K562 (cell line): ENCODE results near the gene XYLB. TPM values are rescaled to one million over a fixed set of nuclear protein-coding genes. Genes with fewer than 3 reads are reported as not detected.
A peak's percentile ranks its signal among the peaks of the same experiment; 100 is the strongest.

Source experiments
- ATAC-seq: fragments of 200-7000 bp; cut with Tn5 transposase; 3 replicates; pipeline ENCODE4 v1.9.1; 2020; ENCODE audit warnings: moderate library complexity
- BruUV-seq: library from RNA; stranded (reverse); fragments of 400-500 nt; replicated peaks from 2 replicates; lab custom pipeline; 2021; lab: Mats Ljungman, UMichigan
- CTCF ChIA-PET: fragments of 300-600 bp; formaldehyde crosslinking; extraction: SDS; loops from one replicate; lab custom pipeline; 2021; ENCODE audit warnings: low intra/inter-chr PET ratio; lab: Yijun Ruan, JAX
- POLR2A ChIA-PET: fragments of 300-600, 350-650 bp; sonication (Branson Sonifier 250); formaldehyde crosslinking; extraction: SDS; loops from one replicate; lab custom pipeline; 2021; ENCODE audit warnings: antibody characterized with exemption, inconsistent platforms; lab: Yijun Ruan, JAX
- DNase-seq, 4 experiments: peaks; one replicate each; pipeline versions ENCODE4 v3.0.0 to v3.0.0-alpha.2; 2011 to 2018; ENCODE audit warnings: low spot score in 3 of 4, mixed read lengths in 3 of 4; ENCODE audit errors: extremely low read depth in 1 of 4
- FAIRE-seq: peaks from 2 replicates; lab custom pipeline; 2011; peaks lifted over from hg19 to GRCh38; lab: Jason Lieb, UNC
- H2AFZ ChIP-seq: 2 replicates; pipeline ENCODE4 v1.6.0; 2011; ENCODE audit warnings: low read depth, low read length, control low read depth, inconsistent platforms
- H3K27ac ChIP-seq: fragments of 200-600 bp; 3 replicates; pipeline ENCODE4 v1.8.0; 2011; ENCODE audit warnings: low read depth, mild to moderate bottlenecking, control low read depth, inconsistent platforms, low read length, moderate library complexity, mixed read lengths; ENCODE audit errors: extremely low read depth
- H3K27me3 ChIP-seq, 2 experiments: fragments of 300-600 bp in 1 of 2; 2 replicates in 1 of 2; 3 replicates in 1 of 2; pipeline versions ENCODE4 v1.6.0 to v1.8.0; 2011; ENCODE audit warnings: inconsistent platforms in 2 of 2, low read length in 2 of 2, mild to moderate bottlenecking in 1 of 2, mixed read lengths in 1 of 2, moderate library complexity in 1 of 2; ENCODE audit not compliant: control insufficient read depth in 2 of 2, insufficient read depth in 2 of 2
- H3K36me3 ChIP-seq: fragments of 300-600 bp; 3 replicates; pipeline ENCODE4 v1.8.0; 2011; ENCODE audit warnings: mild to moderate bottlenecking, low read length, inconsistent platforms; ENCODE audit not compliant: control insufficient read depth, insufficient read depth
- H3K4me1 ChIP-seq, 2 experiments: fragments of 200-600 bp in 1 of 2; replicated peaks in 1 of 2; 2 replicates in 1 of 2; 3 replicates in 1 of 2; pipeline versions ENCODE4 v1.5.1 to v1.8.0; 2011; ENCODE audit warnings: inconsistent platforms in 2 of 2, low read length in 2 of 2, mild to moderate bottlenecking in 1 of 2, mixed read lengths in 1 of 2, moderate library complexity in 1 of 2; ENCODE audit not compliant: control insufficient read depth in 2 of 2, insufficient read depth in 2 of 2
- H3K4me2 ChIP-seq: 2 replicates; pipeline ENCODE4 v1.6.1; 2011; ENCODE audit warnings: low read length, control low read depth, inconsistent platforms, mixed read lengths; ENCODE audit not compliant: insufficient read depth
- H3K4me3 ChIP-seq: fragments of 200-600 bp; sonication (generic), shearing (Covaris generic); 2 replicates; pipeline ENCODE4 v1.5.1; 2016; ENCODE audit warnings: control low read depth, inconsistent platforms
- H3K79me2 ChIP-seq: fragments of 200-600 bp; 3 replicates; pipeline ENCODE4 v1.8.0; 2011; ENCODE audit warnings: low read length, inconsistent platforms; ENCODE audit not compliant: control insufficient read depth, insufficient read depth
- H3K9ac ChIP-seq, 2 experiments: 2 replicates each; pipeline versions ENCODE4 v1.6.0 to v1.6.1; 2011; ENCODE audit warnings: low read depth in 2 of 2, low read length in 2 of 2, control low read depth in 1 of 2, inconsistent platforms in 1 of 2, mild to moderate bottlenecking in 1 of 2, mixed read lengths in 1 of 2; ENCODE audit not compliant: insufficient read depth in 1 of 2
- H3K9me1 ChIP-seq: one replicate; pipeline ENCODE4 v1.6.0; 2011; ENCODE audit warnings: inconsistent platforms, mild to moderate bottlenecking, low read length, moderate library complexity; ENCODE audit not compliant: control insufficient read depth, insufficient read depth
- H3K9me3 ChIP-seq: replicated peaks from 2 replicates; pipeline ENCODE4 v1.5.1; 2011; ENCODE audit warnings: low read depth, low read length, inconsistent platforms; ENCODE audit not compliant: control insufficient read depth, insufficient read depth
- H4K20me1 ChIP-seq: replicated peaks from 2 replicates; pipeline ENCODE4 v1.6.1; 2011; ENCODE audit warnings: low read length, inconsistent platforms, mixed read lengths; ENCODE audit not compliant: control insufficient read depth, insufficient read depth
- ASH1L ChIP-seq: fragments of 450-650 bp; IDR thresholded peaks from 2 replicates; pipeline ENCODE4 v1.6.1; 2018; ENCODE audit warnings: borderline replicate concordance, mild to moderate bottlenecking, low read depth; ENCODE audit not compliant: partially characterized antibody
- HDAC2 ChIP-seq: fragments of 450-650 bp; IDR thresholded peaks from 2 replicates; pipeline ENCODE4 v1.6.1; 2016; ENCODE audit warnings: mild to moderate bottlenecking
- KLF1 ChIP-seq: fragments of 450-650 bp; IDR thresholded peaks from 2 replicates; pipeline ENCODE4 v1.6.1; 2016; ENCODE audit warnings: missing genetic modification characterization, missing compliant biosample characterization
- MYC ChIP-seq, 2 experiments: fragments of 250-450 bp in 1 of 2; sonication (Bioruptor Pico) in 1 of 2; IDR thresholded peaks; 2 replicates each; pipeline versions ENCODE4 v1.5.1 to v1.6.1; 2012 to 2021; ENCODE audit warnings: low read depth in 2 of 2, borderline replicate concordance in 1 of 2, improper control_type of control experiment in 1 of 2, low read length in 1 of 2, mild to moderate bottlenecking in 1 of 2, moderate library complexity in 1 of 2
- SMARCA5 ChIP-seq: fragments of 450-650 bp; IDR thresholded peaks from 2 replicates; pipeline ENCODE4 v1.6.1; 2016
- SRSF7 ChIP-seq: fragments of 200-400 bp; formaldehyde crosslinking; optimal IDR thresholded peaks from 2 replicates; pipeline ENCODE3; 2017; ENCODE audit warnings: mild to moderate bottlenecking, low read depth, low read length
- ZBTB17 ChIP-seq: fragments of 450-650 bp; formaldehyde crosslinking; IDR thresholded peaks from 2 replicates; pipeline ENCODE4 v1.4.0; 2020; ENCODE audit warnings: mild to moderate bottlenecking
- ZNF717 ChIP-seq: fragments of 250-450 bp; sonication (Bioruptor Pico); IDR thresholded peaks from 2 replicates; pipeline ENCODE4 v1.5.0; 2021
- WGBS: fragments of 100-300 bp; shearing (Covaris generic); methylation state at CpG from one replicate; pipeline ENCODE4 v1.1.6; 2016; ENCODE audit warnings: low coverage, mixed read lengths; ENCODE audit not compliant: insufficient coverage; ENCODE audit errors: missing lambda C conversion rate; 5-methylcytosine and 5-hydroxymethylcytosine counted together
- in situ Hi-C: fragments of 300-500 bp; cut with MboI; formaldehyde crosslinking; loops from 4 replicates; pipeline ENCODE4 v1.15.0; 2018; ENCODE audit warnings: inconsistent platforms, mixed read lengths
- intact Hi-C: fragments of 100-400 bp; cut with micrococcal nuclease; formaldehyde crosslinking; loops from 2 replicates; pipeline ENCODE4 v1.14.2; 2022
- polyA plus RNA-seq, 8 experiments: library from polyadenylated mRNA; depleted of rRNA in 4 of 8; stranded (reverse) in 5 of 8; unstranded in 3 of 8; fragments of >200 nt; fragmentation: Nextera tagmentation in 2 of 8; fragmentation: Illumina TruSeq in 1 of 8; extraction: Ambion mirVana in 2 of 8; extraction: Trizol in 1 of 8; gene quantifications; 2 replicates each; pipeline versions ENCODE4 v1.2.1 to v1.2.3, GENCODE V29; 2011 to 2014; ENCODE audit warnings: inconsistent platforms in 1 of 8, missing spikeins in 1 of 8
- total RNA-seq, 7 experiments: library from RNA; depleted of rRNA in 6 of 7; stranded (reverse); fragments of >200 nt in 6 of 7; fragmentation: Illumina TruSeq in 2 of 7; extraction: Trizol in 2 of 7; gene quantifications; 2 replicates each; pipeline versions ENCODE4 v1.2.1 to v1.2.3, GENCODE V29; 2011 to 2021; ENCODE audit warnings: low replicate concordance in 1 of 7
- TF ChIP-seq, protein P1 (sequence below), 2 experiments: fragments of 450-650 bp; IDR thresholded peaks; 2 replicates each; pipeline ENCODE4 v1.6.1; 2018; ENCODE audit warnings: mild to moderate bottlenecking in 2 of 2, low read depth in 1 of 2; ENCODE audit not compliant: partially characterized antibody in 2 of 2
- TF ChIP-seq, protein P2 (sequence below): sonication (generic); formaldehyde crosslinking; IDR thresholded peaks from 2 replicates; pipeline ENCODE4 v1.8.0; 2023; ENCODE audit warnings: mild to moderate bottlenecking, missing genetic modification reagents
- TF ChIP-seq, protein P3 (sequence below): fragments of 450-650 bp; conservative IDR thresholded peaks from 2 replicates; pipeline ENCODE4 v1.6.1; 2016; ENCODE audit warnings: missing genetic modification characterization, low read depth, mild to moderate bottlenecking, missing compliant biosample characterization, moderate library complexity

The XYLB gene
- total and polyA plus RNA-seq, 9 of the 15 experiments (the other 6 are each of a cell fraction or from before 2014, with no cell fraction given): 4.0 to 20.2 (median 13.2) TPM

DNA sequence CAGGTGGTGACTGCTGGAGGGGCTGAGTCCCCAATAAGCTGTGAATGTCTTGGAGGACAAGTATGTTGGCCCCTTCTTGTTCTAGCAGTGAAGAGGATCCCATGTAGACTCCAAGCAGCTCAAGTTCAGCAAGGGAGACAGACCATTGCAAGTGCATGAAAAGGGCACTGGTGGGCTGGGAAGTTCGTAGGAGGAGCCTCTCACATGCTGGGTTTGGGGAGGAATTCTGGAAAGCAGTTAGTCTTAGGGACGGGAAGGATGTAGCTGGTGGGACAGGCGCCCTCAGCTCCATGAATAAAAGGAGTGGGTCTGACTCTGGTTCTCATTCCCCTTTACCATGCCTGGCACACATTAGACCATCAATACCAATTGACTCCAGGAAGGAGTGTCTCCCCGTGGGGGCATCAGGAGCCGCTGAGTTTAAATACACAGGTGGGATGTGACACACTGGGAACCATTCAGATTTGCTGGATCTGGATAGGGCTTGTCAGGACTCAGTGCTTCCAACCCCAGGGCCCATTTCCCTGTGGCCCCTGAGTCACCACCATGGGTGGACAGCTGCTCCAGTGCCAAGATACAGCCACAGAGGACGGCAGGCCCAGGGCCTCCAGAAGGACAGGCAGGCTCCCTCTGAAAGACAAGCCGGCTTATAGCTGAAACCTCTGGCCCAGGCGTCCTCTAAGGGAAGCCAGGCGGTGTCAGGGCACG lies 552 bp upstream of the XYLB start:
- Histone ChIP-seq H3K4me3 (no peak overlapping the region; the same call in 1 of the 2 replicates), H3K4me2 (peak overlapping the region; percentile 88), H3K9me1 (no peaks in the 10 kb centered on the region), H3K9me3 (no peaks in the 10 kb centered on the region; the same call in 1 of the 2 replicates), H3K79me2 (peaks cover 43% of the 10 kb centered on the region), H3K27ac (no peak overlapping the region; the same call in 2 of the 3 replicates), H4K20me1 (no peaks in the 10 kb centered on the region), H3K4me1 (peaks cover 18 to 27% of the 10 kb centered on the region in 2 experiments; a peak in 4 of 5 replicates), H3K36me3 (peaks cover 24% of the 10 kb centered on the region), H3K27me3 (no peaks in the 10 kb centered on the region), H3K9ac (peak overlapping the region; percentile 91 to 99; a peak in 3 of 4 replicates), H2AFZ (peak overlapping the region; percentile 97)
- FAIRE-seq (no peak), ATAC-seq (peak; percentile 44), DNase-seq (no peak)
- CTCF ChIA-PET: interaction anchor here (0.9 to 1.0 kb wide), 2 partner anchors 134 to 228 kb away, joined by 3 read pairs; no protein-coding TSS in a partner anchor
- WGBS: 35% methylated on average over 9 of the region's 10 CpGs
- BruUV-seq: no TSS peak
- POLR2A ChIA-PET: interaction anchor here (0.8 to 1.3 kb wide), 8 partner anchors 12 to 371 kb away, joined by 3 to 5 read pairs (median 4); no protein-coding TSS in a partner anchor
- in situ Hi-C loops (loop anchor here (10.0 kb wide), 1 partner anchor 211 kb away; the partner anchor contains the start of genes ACAA1 and MYD88), intact Hi-C loops (loop anchor here (2.0 to 5.0 kb wide), 4 partner anchors 106 to 229 kb away; partner anchors contain the start of genes ACAA1, ACVR2B and MYD88)
- TF ChIP-seq, protein P1, sequence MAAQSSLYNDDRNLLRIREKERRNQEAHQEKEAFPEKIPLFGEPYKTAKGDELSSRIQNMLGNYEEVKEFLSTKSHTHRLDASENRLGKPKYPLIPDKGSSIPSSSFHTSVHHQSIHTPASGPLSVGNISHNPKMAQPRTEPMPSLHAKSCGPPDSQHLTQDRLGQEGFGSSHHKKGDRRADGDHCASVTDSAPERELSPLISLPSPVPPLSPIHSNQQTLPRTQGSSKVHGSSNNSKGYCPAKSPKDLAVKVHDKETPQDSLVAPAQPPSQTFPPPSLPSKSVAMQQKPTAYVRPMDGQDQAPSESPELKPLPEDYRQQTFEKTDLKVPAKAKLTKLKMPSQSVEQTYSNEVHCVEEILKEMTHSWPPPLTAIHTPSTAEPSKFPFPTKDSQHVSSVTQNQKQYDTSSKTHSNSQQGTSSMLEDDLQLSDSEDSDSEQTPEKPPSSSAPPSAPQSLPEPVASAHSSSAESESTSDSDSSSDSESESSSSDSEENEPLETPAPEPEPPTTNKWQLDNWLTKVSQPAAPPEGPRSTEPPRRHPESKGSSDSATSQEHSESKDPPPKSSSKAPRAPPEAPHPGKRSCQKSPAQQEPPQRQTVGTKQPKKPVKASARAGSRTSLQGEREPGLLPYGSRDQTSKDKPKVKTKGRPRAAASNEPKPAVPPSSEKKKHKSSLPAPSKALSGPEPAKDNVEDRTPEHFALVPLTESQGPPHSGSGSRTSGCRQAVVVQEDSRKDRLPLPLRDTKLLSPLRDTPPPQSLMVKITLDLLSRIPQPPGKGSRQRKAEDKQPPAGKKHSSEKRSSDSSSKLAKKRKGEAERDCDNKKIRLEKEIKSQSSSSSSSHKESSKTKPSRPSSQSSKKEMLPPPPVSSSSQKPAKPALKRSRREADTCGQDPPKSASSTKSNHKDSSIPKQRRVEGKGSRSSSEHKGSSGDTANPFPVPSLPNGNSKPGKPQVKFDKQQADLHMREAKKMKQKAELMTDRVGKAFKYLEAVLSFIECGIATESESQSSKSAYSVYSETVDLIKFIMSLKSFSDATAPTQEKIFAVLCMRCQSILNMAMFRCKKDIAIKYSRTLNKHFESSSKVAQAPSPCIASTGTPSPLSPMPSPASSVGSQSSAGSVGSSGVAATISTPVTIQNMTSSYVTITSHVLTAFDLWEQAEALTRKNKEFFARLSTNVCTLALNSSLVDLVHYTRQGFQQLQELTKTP (IDR thresholded peaks at IDR 0.05; ENCODE audit: low read depth in 1 of 2, partially characterized antibody in 2 of 2): peak in 1 of 2 experiments; percentile 35
- TF ChIP-seq, protein P2, sequence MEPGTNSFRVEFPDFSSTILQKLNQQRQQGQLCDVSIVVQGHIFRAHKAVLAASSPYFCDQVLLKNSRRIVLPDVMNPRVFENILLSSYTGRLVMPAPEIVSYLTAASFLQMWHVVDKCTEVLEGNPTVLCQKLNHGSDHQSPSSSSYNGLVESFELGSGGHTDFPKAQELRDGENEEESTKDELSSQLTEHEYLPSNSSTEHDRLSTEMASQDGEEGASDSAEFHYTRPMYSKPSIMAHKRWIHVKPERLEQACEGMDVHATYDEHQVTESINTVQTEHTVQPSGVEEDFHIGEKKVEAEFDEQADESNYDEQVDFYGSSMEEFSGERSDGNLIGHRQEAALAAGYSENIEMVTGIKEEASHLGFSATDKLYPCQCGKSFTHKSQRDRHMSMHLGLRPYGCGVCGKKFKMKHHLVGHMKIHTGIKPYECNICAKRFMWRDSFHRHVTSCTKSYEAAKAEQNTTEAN: no peak
- 0 out of 2 replicates have a peak, but pooled peaks have one; percentile 16 for TF ChIP-seq SMARCA5
- TF ChIP-seq, protein P3, sequence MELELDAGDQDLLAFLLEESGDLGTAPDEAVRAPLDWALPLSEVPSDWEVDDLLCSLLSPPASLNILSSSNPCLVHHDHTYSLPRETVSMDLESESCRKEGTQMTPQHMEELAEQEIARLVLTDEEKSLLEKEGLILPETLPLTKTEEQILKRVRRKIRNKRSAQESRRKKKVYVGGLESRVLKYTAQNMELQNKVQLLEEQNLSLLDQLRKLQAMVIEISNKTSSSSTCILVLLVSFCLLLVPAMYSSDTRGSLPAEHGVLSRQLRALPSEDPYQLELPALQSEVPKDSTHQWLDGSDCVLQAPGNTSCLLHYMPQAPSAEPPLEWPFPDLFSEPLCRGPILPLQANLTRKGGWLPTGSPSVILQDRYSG (tag): no peak
- TF ChIP-seq KLF1 (tag): no peak
- TF ChIP-seq HDAC2: 0 out of 2 replicates have a peak, but pooled peaks have one; percentile 69
- no peak for TF ChIP-seq ZNF717 (CRISPR knock-in tag)
- TF ChIP-seq ZBTB17 (CRISPR knock-in tag): 0 out of 2 replicates have a peak, but pooled peaks have one; percentile 73
- no peak for TF ChIP-seq MYC (IDR thresholded peaks at IDR 0.05; ENCODE audit: low read depth, low read length)
- 0 out of 2 replicates have a peak, but pooled peaks have one; percentile 24 for TF ChIP-seq MYC (CRISPR knock-in tag; IDR thresholded peaks at IDR 0.05; ENCODE audit: borderline replicate concordance, low read depth)
- peak; percentile 24 for TF ChIP-seq ASH1L
- TF ChIP-seq SRSF7: no peak
